Measurements from ENCODE around the gene CLK3. TPM values are rescaled to one million over a fixed set of nuclear protein-coding genes. Genes with fewer than 3 reads are reported as not detected.

The CLK3 gene
- polyA plus RNA-seq, 2 of the 4 experiments (the other 2 are of a cell fraction): 35.7 to 48.2 TPM

DNA sequence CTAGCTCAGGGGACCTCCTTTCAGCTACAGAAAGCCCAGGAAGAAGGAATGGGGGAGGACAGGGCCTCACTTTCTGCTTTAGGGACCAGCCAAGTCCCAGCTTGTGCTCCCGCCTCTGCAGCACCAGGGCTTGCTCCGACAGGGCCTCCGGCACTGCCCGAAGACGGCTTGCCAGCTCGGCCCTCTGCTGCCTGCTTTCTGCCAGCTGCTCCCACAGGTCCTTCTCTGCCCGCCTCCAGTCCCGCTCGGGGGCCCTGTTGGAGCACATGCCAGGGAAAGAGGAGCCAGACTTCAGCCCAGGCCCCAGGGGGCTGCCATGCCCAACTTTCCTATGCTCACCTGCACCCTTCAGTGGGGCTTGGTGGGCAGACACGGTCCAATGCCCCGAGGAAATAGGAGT lies 4.3 kb upstream of the CLK3 start:
- H3K4me1 ChIP-seq: no peaks in the 10 kb centered on the region
- ATAC-seq (no peak), DNase-seq (ENCODE audit: low read depth in 1 of 2, low spot score in 1 of 2) (no peak), FAIRE-seq (no peak)
- 80% methylated on average over 3 of the region's 11 CpGs for WGBS (ENCODE audit: missing lambda C conversion rate)
- CTCF ChIA-PET: interaction anchor here (0.6 to 3.5 kb wide), 6 partner anchors 9 to 177 kb away, joined by 3 to 17 read pairs (median 4); no protein-coding TSS in a partner anchor
- H3K27ac ChIP-seq: no peak overlapping the region
- no peaks in the 10 kb centered on the region for H3K9me3 ChIP-seq
- POLR2A ChIA-PET: interaction anchor here (0.8 kb wide), 1 partner anchor 70 kb away, joined by 3 read pairs; the partner anchor contains the start of gene ARID3B
- TF ChIP-seq CBX2 (IDR thresholded peaks at IDR 0.05; ENCODE audit: borderline replicate concordance, low read depth): no peak
- no peak for TF ChIP-seq ZNF302 (CRISPR knock-in tag; IDR thresholded peaks at IDR 0.05)
- TF ChIP-seq KDM5A (IDR thresholded peaks at IDR 0.05): no peak
- TF ChIP-seq, protein P1, sequence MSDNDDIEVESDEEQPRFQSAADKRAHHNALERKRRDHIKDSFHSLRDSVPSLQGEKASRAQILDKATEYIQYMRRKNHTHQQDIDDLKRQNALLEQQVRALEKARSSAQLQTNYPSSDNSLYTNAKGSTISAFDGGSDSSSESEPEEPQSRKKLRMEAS (IDR thresholded peaks at IDR 0.05): no peak
- no peak for TF ChIP-seq ESRRA (IDR thresholded peaks at IDR 0.05; ENCODE audit: borderline replicate concordance, low read length)
- TF ChIP-seq CHD4 (IDR thresholded peaks at IDR 0.05; ENCODE audit: borderline replicate concordance): no peak
- TF ChIP-seq FOXS1 (CRISPR knock-in tag; IDR thresholded peaks at IDR 0.05): no peak
- TF ChIP-seq, protein P2, sequence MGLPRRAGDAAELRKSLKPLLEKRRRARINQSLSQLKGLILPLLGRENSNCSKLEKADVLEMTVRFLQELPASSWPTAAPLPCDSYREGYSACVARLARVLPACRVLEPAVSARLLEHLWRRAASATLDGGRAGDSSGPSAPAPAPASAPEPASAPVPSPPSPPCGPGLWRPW (IDR thresholded peaks at IDR 0.05): no peak
- TF ChIP-seq EP300 (IDR thresholded peaks at IDR 0.05): no peak
- no peak for TF ChIP-seq MAZ (IDR thresholded peaks at IDR 0.05; ENCODE audit: borderline replicate concordance, low read depth, low read length)
- TF ChIP-seq, protein P3, sequence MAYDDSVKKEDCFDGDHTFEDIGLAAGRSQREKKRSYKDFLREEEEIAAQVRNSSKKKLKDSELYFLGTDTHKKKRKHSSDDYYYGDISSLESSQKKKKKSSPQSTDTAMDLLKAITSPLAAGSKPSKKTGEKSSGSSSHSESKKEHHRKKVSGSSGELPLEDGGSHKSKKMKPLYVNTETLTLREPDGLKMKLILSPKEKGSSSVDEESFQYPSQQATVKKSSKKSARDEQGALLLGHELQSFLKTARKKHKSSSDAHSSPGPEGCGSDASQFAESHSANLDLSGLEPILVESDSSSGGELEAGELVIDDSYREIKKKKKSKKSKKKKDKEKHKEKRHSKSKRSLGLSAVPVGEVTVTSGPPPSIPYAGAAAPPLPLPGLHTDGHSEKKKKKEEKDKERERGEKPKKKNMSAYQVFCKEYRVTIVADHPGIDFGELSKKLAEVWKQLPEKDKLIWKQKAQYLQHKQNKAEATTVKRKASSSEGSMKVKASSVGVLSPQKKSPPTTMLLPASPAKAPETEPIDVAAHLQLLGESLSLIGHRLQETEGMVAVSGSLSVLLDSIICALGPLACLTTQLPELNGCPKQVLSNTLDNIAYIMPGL (CRISPR knock-in tag; IDR thresholded peaks at IDR 0.05; ENCODE audit: borderline replicate concordance): no peak
- no peak for TF ChIP-seq MAFK (IDR thresholded peaks at IDR 0.05; ENCODE audit: partially characterized antibody)
- H3K4me3 ChIP-seq: no peak overlapping the region
- H3K4me2 ChIP-seq: no peak overlapping the region

DNA sequence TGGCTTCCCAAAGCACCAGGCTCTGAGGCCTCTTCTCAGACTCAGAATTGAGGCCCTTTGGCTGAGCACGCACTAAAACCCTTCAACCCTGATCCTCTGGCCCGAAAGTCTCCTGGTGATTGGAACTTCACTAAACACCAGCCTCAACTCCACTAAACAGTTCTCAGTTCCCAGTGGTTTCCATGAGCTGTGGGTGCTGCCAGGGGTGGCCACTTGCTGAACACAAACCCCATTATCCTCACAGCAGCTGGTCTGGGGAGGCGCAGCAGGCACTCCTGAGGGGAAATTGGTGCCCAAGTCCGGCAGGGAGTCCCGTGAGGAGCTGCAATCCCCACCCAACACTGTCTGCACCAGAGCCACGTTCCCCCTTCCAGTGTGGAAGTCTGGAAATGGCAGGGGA lies 3.8 kb upstream of the CLK3 start:
- ATAC-seq (no peak), DNase-seq (ENCODE audit: low read depth in 1 of 2, low spot score in 1 of 2) (no peak), FAIRE-seq (no peak)
- H3K4me3 ChIP-seq: no peak overlapping the region
- H3K9me3 ChIP-seq: no peaks in the 10 kb centered on the region
- 100% methylated on average over 3 of the region's 6 CpGs for WGBS (ENCODE audit: missing lambda C conversion rate)
- POLR2A ChIA-PET: interaction anchor here (0.8 kb wide), 1 partner anchor 71 kb away, joined by 3 read pairs; the partner anchor contains the start of gene ARID3B
- peaks cover under 1% of the 10 kb centered on the region; the same call in 1 of the 3 replicates for H3K4me1 ChIP-seq
- H3K4me2 ChIP-seq: no peak overlapping the region
- TF ChIP-seq HOXB5 (CRISPR knock-in tag; IDR thresholded peaks at IDR 0.05) (no peak), EP300 (IDR thresholded peaks at IDR 0.05) (no peak), FOXS1 (CRISPR knock-in tag; IDR thresholded peaks at IDR 0.05) (no peak), MYC (IDR thresholded peaks at IDR 0.05; ENCODE audit: borderline replicate concordance, low read length) (no peak), KDM5A (IDR thresholded peaks at IDR 0.05) (no peak)
- TF ChIP-seq, protein P1 (IDR thresholded peaks at IDR 0.05): no peak
- TF ChIP-seq, protein P2 (IDR thresholded peaks at IDR 0.05): no peak
- no peak overlapping the region for H3K27ac ChIP-seq
- CTCF ChIA-PET: interaction anchor here (1.4 to 3.5 kb wide), 5 partner anchors 8 to 157 kb away, joined by 3 to 17 read pairs (median 6); no protein-coding TSS in a partner anchor

DNA sequence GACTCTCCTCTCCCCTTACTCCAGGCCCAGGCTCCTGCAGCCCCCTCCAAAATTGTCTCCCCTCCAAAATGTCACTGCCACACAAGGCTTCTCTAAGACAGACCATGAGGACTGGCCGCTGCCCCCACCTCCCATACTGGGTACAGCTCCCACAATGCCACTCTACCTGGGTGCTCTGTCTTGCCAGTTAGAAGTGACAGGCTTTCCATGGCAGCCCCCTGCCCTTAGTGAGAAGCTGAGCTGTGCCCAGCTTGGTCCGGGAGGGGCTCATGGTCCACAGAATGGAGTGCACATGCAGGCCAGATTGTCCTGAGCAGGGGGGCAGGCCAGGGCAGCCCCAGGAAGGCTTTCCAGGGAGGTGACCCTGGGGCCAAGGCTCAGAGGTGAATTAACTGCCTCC lies 3.0 kb upstream of the CLK3 start:
- DNase-seq (ENCODE audit: low read depth in 1 of 2, low spot score in 1 of 2) (no peak), ATAC-seq (no peak), FAIRE-seq (no peak)
- WGBS (ENCODE audit: missing lambda C conversion rate): no CpG with 5 or more reads among the region's 2 CpGs
- H3K4me3 ChIP-seq: no peak overlapping the region
- POLR2A ChIA-PET: no interaction called here
- H3K27ac ChIP-seq: no peak overlapping the region
- CTCF ChIA-PET: interaction anchor here (1.9 to 3.5 kb wide), 4 partner anchors 9 to 22 kb away, joined by 5 to 17 read pairs (median 6); no protein-coding TSS in a partner anchor
- no peaks in the 10 kb centered on the region for H3K9me3 ChIP-seq
- peaks cover 9% of the 10 kb centered on the region; the same call in 1 of the 3 replicates for H3K4me1 ChIP-seq
- no peak overlapping the region for H3K4me2 ChIP-seq
- no peak for TF ChIP-seq HOXA7 (CRISPR knock-in tag; IDR thresholded peaks at IDR 0.05)
- TF ChIP-seq HOXB5 (CRISPR knock-in tag; IDR thresholded peaks at IDR 0.05): no peak
- TF ChIP-seq HDAC2 (IDR thresholded peaks at IDR 0.05): no peak
